Endothelial cell of umbilical vein (primary cell): ENCODE measurements around the gene KIF21B.

Experiments used
- CTCF ChIP-seq, 2 donors: IDR thresholded peaks; 1 replicate in 1 of 2; 2 replicates in 1 of 2; pipeline ENCODE4 v1.5.1; 2011; ENCODE audit warnings: low read length in 2 of 2, mild to moderate bottlenecking in 2 of 2, moderate library complexity in 2 of 2, control low read depth in 1 of 2, inconsistent platforms in 1 of 2, low read depth in 1 of 2; ENCODE audit not compliant: insufficient read depth in 1 of 2; ENCODE audit errors: extremely low read depth in 1 of 2
- EZH2 ChIP-seq: IDR thresholded peaks from 2 replicates; pipeline ENCODE4 v1.6.1; 2012; ENCODE audit warnings: borderline replicate concordance, low read depth, mild to moderate bottlenecking, moderate library complexity, low read length, inconsistent platforms; ENCODE audit not compliant: severe bottlenecking
- MAX ChIP-seq: IDR thresholded peaks from 2 replicates; pipeline ENCODE4 v1.6.1; 2011; ENCODE audit not compliant: insufficient read depth, insufficient read length

GRCh38 chr1:200960236-200960947, 63.1 kb downstream of the KIF21B start:
- no peak for TF ChIP-seq CTCF (IDR thresholded peaks at IDR 0.05; ENCODE audit: extremely low read depth in 1 of 2, insufficient read depth in 1 of 2, low read depth in 1 of 2, low read length in 2 of 2)
- TF ChIP-seq EZH2: no peak
- TF ChIP-seq MAX: no peak
